GM13976 (cell line): ENCODE results near the gene PA2G4.

Experiments
- DNase-seq: peaks from one replicate; pipeline ENCODE4 v3.0.0; 2012; ENCODE audit warnings: low spot score
- in situ Hi-C: fragments of 300-500 bp; cut with MboI; formaldehyde crosslinking; loops from one replicate; pipeline ENCODE4 v1.12.0; 2022; ENCODE audit warnings: low sequenced_read_pairs, mixed read lengths, inconsistent platforms; ENCODE audit not compliant: unreplicated experiment
- TF ChIP-seq, protein P1 (sequence below): IDR thresholded peaks from 2 replicates; pipeline ENCODE4 v1.5.1; 2012; ENCODE audit warnings: borderline replicate concordance, mild to moderate bottlenecking; ENCODE audit not compliant: insufficient read depth; ENCODE audit errors: extremely low read depth, missing control alignments, control extremely low read depth

The PA2G4 gene

DNA sequence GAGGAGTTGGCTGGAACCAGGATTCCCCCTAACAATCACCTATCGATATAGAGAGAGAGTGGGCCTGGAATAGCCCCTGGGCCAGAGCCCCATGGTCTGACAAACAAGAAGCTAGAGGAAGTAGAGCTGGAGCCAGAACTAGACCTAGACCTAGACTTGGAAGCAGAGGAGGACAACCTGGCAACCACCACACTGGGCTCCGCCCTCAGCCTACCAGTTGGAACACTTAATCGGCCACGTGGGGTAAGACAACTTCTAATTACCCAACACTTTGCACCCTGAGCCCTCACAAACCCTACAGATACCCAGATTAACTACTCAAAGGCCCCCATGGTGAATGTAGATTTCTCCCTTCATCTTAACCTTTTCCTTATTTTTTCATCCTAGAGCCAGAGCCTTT is 4.6 kb upstream of the PA2G4 start:
- DNase-seq = no peak
- TF ChIP-seq, protein P1, sequence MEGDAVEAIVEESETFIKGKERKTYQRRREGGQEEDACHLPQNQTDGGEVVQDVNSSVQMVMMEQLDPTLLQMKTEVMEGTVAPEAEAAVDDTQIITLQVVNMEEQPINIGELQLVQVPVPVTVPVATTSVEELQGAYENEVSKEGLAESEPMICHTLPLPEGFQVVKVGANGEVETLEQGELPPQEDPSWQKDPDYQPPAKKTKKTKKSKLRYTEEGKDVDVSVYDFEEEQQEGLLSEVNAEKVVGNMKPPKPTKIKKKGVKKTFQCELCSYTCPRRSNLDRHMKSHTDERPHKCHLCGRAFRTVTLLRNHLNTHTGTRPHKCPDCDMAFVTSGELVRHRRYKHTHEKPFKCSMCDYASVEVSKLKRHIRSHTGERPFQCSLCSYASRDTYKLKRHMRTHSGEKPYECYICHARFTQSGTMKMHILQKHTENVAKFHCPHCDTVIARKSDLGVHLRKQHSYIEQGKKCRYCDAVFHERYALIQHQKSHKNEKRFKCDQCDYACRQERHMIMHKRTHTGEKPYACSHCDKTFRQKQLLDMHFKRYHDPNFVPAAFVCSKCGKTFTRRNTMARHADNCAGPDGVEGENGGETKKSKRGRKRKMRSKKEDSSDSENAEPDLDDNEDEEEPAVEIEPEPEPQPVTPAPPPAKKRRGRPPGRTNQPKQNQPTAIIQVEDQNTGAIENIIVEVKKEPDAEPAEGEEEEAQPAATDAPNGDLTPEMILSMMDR = no peak
- in situ Hi-C loops = no loop called here

DNA sequence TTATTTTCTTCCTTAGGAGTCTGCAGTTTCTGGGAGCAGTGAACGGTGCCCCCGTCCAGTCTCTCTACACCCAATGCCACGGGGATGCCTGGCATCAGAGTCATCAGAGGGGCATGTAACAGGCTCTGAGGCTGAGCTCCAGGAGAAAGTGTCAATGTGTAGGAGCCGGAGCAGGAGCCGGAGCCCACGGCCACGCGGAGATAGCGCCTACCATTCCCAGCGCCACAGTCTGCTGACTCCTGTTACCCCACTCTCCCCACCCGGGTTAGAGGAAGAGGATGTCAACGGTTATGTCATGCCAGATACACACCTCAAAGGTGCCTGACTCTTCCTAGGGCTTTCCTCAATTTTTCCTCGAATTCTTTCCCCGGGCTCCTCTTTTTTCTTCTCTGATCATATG is 3.3 kb upstream of the PA2G4 start:
- TF ChIP-seq, protein P1 = no peak
- no peak for DNase-seq
- in situ Hi-C loops = no loop called here

DNA sequence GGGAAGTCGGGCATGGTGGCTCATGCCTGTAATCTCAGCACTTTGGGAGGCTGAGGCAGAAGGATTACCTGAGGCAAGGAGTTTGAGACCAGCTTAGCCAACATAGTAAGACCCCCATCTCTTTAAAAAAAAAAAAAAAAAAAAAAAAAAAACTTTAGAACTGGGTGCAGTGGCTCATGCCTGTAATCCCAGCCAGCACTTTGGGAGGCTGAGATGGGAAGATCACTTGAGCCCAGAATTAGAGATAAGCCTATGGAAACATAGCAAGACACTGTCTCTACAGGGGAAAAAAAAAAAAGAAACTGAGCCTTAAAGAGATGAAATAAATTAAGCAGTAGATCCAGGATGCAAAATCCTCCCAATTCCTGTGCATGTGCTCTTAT is 1.7 kb upstream of the PA2G4 start:
- TF ChIP-seq, protein P1 = no peak
- DNase-seq = no peak
- in situ Hi-C loops = no loop called here

DNA sequence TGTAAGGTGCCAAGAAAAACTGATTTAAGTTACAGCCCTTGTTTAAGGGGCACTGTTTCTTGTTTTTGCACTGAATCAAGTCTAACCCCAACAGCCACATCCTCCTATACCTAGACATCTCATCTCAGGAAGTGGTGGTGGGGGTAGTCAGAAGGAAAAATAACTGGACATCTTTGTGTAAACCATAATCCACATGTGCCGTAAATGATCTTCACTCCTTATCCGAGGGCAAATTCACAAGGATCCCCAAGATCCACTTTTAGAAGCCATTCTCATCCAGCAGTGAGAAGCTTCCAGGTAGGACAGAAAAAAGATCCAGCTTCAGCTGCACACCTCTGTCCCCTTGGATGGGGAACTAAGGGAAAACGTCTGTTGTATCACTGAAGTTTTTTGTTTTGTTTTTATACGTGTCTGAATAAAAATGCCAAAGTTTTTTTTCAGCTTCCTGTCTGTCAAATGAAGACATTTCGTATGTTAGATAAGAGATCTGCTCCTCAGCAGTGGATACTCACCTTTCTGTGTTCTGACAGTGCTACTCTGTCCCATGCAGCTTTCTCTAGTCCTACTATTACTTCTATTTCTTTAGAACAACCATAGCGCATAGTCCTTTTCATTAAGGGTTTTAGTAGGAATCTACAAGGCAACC is 1.2 kb upstream of the PA2G4 start:
- in situ Hi-C loops = no loop called here
- no peak for DNase-seq
- TF ChIP-seq, protein P1 = no peak

DNA sequence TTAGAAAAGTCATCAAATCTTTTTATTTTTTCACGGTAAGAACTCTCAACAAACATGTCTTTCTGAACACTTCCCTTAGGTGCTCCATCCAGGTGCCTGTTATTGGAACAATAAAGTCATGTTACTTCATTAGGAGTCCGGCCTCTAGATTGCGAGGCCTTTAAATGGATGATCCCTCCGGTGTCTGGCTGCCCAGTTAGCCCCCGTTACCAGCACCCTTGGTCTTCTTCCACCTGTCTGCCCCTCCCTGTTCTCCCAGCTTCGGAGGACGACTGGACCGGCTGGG is 593 bp upstream of the PA2G4 start:
- in situ Hi-C loops = no loop called here
- TF ChIP-seq, protein P1 = no peak
- no peak for DNase-seq

DNA sequence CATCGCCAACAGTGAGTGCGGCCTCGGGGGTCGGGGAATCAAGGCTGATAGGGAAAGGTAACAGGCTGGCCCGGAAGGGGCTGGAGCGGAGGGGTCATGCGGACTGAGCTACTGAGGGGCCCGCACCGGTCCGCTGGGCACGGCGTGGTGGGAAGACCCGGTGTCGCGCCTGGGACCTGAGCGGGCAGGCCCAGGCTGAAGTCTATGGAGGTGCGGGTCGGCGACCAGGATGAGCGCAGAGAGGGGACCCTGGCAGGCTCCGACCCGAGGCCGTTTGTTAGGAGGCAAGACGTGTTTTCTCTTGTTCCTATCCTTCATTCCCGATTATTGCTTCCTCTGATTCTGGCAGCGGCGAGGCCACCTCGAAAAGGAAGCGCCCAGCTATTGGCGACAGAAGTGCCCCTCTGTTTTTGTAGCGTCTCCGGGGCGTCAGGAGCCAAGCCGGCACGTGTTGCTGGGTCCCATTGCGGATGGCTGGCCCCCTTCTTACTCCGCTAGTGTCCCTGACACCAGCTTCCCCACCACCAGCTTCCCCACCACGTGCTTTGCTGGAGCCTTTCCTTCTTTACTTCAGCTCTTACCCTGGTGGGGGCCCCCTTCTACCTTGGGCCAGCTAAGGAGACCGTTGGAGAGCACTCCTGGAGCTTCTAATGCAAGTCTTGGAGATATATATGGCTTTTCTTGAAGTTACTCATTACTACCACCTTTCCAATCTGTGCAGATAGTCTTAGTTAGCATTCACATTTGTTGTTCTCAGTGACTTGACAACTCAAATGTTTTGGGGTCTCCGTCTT is 653 bp downstream of the PA2G4 start:
- DNase-seq = no peak
- in situ Hi-C loops = no loop called here
- TF ChIP-seq, protein P1 = no peak
